WTC11 (cell line): ENCODE data around the gene RAPGEF1. TPM values are rescaled to one million over a fixed set of nuclear protein-coding genes. Genes with fewer than 3 reads are reported as not detected.
"Not testable (repeated sequence)": the region's sequence is repeated elsewhere in the genome, so short reads cannot be mapped to it uniquely, and the experiment has no call there.

Source experiments
- ATAC-seq: fragments of 200-7000 bp; cut with Tn5 transposase; 2 replicates; pipeline ENCODE4 v1.10.0; 2021; ENCODE audit warnings: mild to moderate bottlenecking, moderate library complexity
- CTCF ChIA-PET: fragments of 300-600 bp; sonication (Branson Sonifier 250); formaldehyde crosslinking; loops from one replicate; lab custom pipeline; 2021; ENCODE audit warnings: antibody characterized with exemption; lab: Charles Lee
- POLR2A ChIA-PET: fragments of 350-600 bp; sonication (Branson Sonifier 250); formaldehyde crosslinking; loops from one replicate; lab custom pipeline; 2021; ENCODE audit warnings: antibody characterized with exemption; lab: Charles Lee
- DNase-seq: peaks from one replicate; pipeline ENCODE4 v3.0.0; 2021; ENCODE audit warnings: low spot score
- H3K27ac Mint-ChIP-seq: 2 replicates; pipeline ENCODE4 v1.8.0; 2021; ENCODE audit warnings: mixed read lengths
- H3K27me3 Mint-ChIP-seq: 2 replicates; pipeline ENCODE4 v1.8.0; 2021; ENCODE audit warnings: low read depth, mild to moderate bottlenecking, moderate library complexity, mixed read lengths
- H3K36me3 Mint-ChIP-seq: 2 replicates; pipeline ENCODE4 v1.8.0; 2021; ENCODE audit warnings: mixed read lengths
- H3K4me1 Mint-ChIP-seq: 2 replicates; pipeline ENCODE4 v1.8.0; 2022; ENCODE audit warnings: mixed read lengths
- H3K4me3 Mint-ChIP-seq: 2 replicates; pipeline ENCODE4 v1.8.0; 2021; ENCODE audit warnings: mild to moderate bottlenecking, moderate library complexity, mixed read lengths
- H3K9me3 Mint-ChIP-seq: 2 replicates; pipeline ENCODE4 v1.8.0; 2021; ENCODE audit warnings: mixed read lengths
- CREB1 ChIP-seq: sonication (generic); formaldehyde crosslinking; IDR thresholded peaks from 2 replicates; pipeline ENCODE4 v1.8.0; 2023; ENCODE audit warnings: mild to moderate bottlenecking, missing genetic modification reagents
- E2F1 ChIP-seq: sonication (generic); formaldehyde crosslinking; IDR thresholded peaks from 2 replicates; pipeline ENCODE4 v1.8.0; 2022; ENCODE audit warnings: mild to moderate bottlenecking, missing genetic modification reagents
- HMGXB4 ChIP-seq: sonication (generic); formaldehyde crosslinking; IDR thresholded peaks from 2 replicates; pipeline ENCODE4 v1.8.1; 2023; ENCODE audit warnings: mild to moderate bottlenecking, moderate library complexity, missing genetic modification reagents
- JUN ChIP-seq: sonication (generic); formaldehyde crosslinking; IDR thresholded peaks from 2 replicates; pipeline ENCODE4 v1.8.0; 2023; ENCODE audit warnings: mild to moderate bottlenecking, missing genetic modification reagents
- KAT7 ChIP-seq: sonication (generic); formaldehyde crosslinking; IDR thresholded peaks from 2 replicates; pipeline ENCODE4 v1.8.1; 2023; ENCODE audit warnings: missing genetic modification reagents, mild to moderate bottlenecking, borderline replicate concordance
- MXD4 ChIP-seq: fragments of 250-450 bp; sonication (Bioruptor Pico); IDR thresholded peaks from 2 replicates; pipeline ENCODE4 v1.8.0; 2021; ENCODE audit warnings: mild to moderate bottlenecking, moderate library complexity, borderline replicate concordance
- NR2C2 ChIP-seq: sonication (generic); formaldehyde crosslinking; IDR thresholded peaks from 2 replicates; pipeline ENCODE4 v1.8.0; 2022; ENCODE audit warnings: mild to moderate bottlenecking, missing genetic modification reagents
- SMAD3 ChIP-seq: sonication (generic); formaldehyde crosslinking; IDR thresholded peaks from 2 replicates; pipeline ENCODE4 v1.8.0; 2022; ENCODE audit warnings: missing genetic modification reagents, mild to moderate bottlenecking, borderline replicate concordance
- STAT6 ChIP-seq: sonication (generic); formaldehyde crosslinking; conservative IDR thresholded peaks from 2 replicates; pipeline ENCODE4 v1.8.1; 2023; ENCODE audit warnings: mild to moderate bottlenecking, low read depth, missing genetic modification reagents, moderate library complexity
- ZNF121 ChIP-seq: sonication (generic); formaldehyde crosslinking; IDR thresholded peaks from 2 replicates; pipeline ENCODE4 v1.8.0; 2023; ENCODE audit warnings: missing genetic modification reagents
- ZNF219 ChIP-seq: sonication (generic); formaldehyde crosslinking; IDR thresholded peaks from 2 replicates; pipeline ENCODE4 v1.8.0; 2023; ENCODE audit warnings: missing genetic modification reagents, mild to moderate bottlenecking, borderline replicate concordance
- ZNF396 ChIP-seq: fragments of 250-450 bp; sonication (Bioruptor Pico); IDR thresholded peaks from 2 replicates; pipeline ENCODE4 v1.8.0; 2021; ENCODE audit warnings: mild to moderate bottlenecking, moderate library complexity, borderline replicate concordance
- ZNF416 ChIP-seq: fragments of 250-450 bp; sonication (Bioruptor Pico); IDR thresholded peaks from 2 replicates; pipeline ENCODE4 v1.9.0; 2021; ENCODE audit warnings: mild to moderate bottlenecking, inconsistent platforms
- total RNA-seq: library from RNA; stranded (reverse); gene quantifications from 3 replicates; pipeline ENCODE4 v1.2.3, GENCODE V29; 2021
- TF ChIP-seq, protein P1 (sequence below): sonication (generic); formaldehyde crosslinking; IDR thresholded peaks from 2 replicates; pipeline ENCODE4 v1.8.1; 2022; ENCODE audit warnings: mild to moderate bottlenecking, missing genetic modification reagents, moderate library complexity, borderline replicate concordance

The RAPGEF1 gene
- total RNA-seq, 1 experiment from 2014 or later, result 66.2 TPM

- CTCF ChIA-PET, result no interaction called here
- DNase-seq, result no peak
- TF ChIP-seq, protein P1, sequence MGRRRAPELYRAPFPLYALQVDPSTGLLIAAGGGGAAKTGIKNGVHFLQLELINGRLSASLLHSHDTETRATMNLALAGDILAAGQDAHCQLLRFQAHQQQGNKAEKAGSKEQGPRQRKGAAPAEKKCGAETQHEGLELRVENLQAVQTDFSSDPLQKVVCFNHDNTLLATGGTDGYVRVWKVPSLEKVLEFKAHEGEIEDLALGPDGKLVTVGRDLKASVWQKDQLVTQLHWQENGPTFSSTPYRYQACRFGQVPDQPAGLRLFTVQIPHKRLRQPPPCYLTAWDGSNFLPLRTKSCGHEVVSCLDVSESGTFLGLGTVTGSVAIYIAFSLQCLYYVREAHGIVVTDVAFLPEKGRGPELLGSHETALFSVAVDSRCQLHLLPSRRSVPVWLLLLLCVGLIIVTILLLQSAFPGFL (CRISPR knock-in tag), result no peak
- TF ChIP-seq ZNF416 (CRISPR knock-in tag), result no peak
- no peak for TF ChIP-seq MXD4 (CRISPR knock-in tag)
- TF ChIP-seq SMAD3 (CRISPR knock-in tag), result no peak
- no peak for TF ChIP-seq CREB1
- TF ChIP-seq STAT6, result no peak
- TF ChIP-seq ZNF396 (CRISPR knock-in tag), result no peak
- Mint-ChIP-seq H3K4me3 (no peak overlapping the region), H3K27ac (0 out of 2 replicates have a peak overlapping the region, but pooled peaks have one; percentile 15), H3K27me3 (no peaks in the 10 kb centered on the region), H3K9me3 (no peaks in the 10 kb centered on the region), H3K4me1 (peaks cover 62% of the 10 kb centered on the region), H3K36me3 (no peaks in the 10 kb centered on the region)
- ATAC-seq, result no peak
- POLR2A ChIA-PET, result no interaction called here
Observed at GRCh38 chr9:131656356-131657036, 83.4 kb downstream of the RAPGEF1 start.

DNA sequence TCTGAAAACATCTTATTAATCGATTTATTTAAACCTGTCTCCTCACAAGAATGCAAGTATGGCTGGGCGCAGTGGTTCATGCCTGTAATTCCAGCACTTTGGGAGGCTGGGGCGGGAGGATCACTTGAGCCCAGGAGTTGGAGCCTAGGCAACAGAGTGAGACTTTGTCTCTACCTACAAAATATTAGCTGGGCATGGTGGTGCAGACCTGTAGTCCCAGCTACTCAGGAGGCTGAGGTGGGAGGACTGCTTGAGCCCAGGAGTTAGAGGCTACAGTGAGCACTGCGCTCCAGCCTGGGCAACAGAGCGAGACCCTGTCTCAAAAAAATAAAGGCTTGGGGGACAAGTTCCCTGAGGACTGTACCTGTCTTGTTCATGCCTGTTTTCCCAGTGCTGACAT is 85.5 kb downstream of the RAPGEF1 start:
- H3K27ac Mint-ChIP-seq, DNase-seq, H3K27me3 Mint-ChIP-seq, H3K36me3 Mint-ChIP-seq, CTCF ChIA-PET, H3K9me3 Mint-ChIP-seq, ATAC-seq, H3K4me3 Mint-ChIP-seq, POLR2A ChIA-PET: not testable (repeated sequence)
- H3K4me1 Mint-ChIP-seq, result peaks cover 43% of the 10 kb centered on the region
- TF ChIP-seq ZNF121, result peak; percentile 85

DNA sequence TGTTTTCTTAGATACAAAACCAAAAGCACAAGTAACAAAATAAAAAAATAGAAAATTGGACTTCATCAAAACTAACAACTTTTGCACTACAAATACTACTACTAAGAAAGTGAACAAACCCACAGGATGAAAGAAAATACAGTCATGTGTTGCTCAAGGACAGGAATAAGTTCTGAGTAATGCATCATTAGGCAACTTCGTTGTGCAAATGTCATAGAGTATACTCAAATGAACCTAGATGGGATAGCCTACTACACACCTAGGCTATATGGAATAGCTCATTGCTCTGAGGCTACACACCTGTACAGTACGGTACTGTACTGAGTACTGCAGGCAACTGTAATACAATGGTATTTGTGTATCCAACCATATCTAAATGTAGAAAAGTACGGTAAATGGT is 88.3 kb downstream of the RAPGEF1 start:
- no peaks in the 10 kb centered on the region for H3K27me3 Mint-ChIP-seq
- H3K9me3 Mint-ChIP-seq, result no peaks in the 10 kb centered on the region
- H3K4me1 Mint-ChIP-seq, result peaks cover 22% of the 10 kb centered on the region
- H3K36me3 Mint-ChIP-seq, result peaks cover 6% of the 10 kb centered on the region; the same call in 1 of the 2 replicates
- TF ChIP-seq NR2C2 (CRISPR knock-in tag) (no peak), JUN (no peak), HMGXB4 (no peak), KAT7 (CRISPR knock-in tag) (no peak), MXD4 (CRISPR knock-in tag) (no peak), ZNF219 (CRISPR knock-in tag) (no peak), ZNF416 (CRISPR knock-in tag) (no peak), E2F1 (no peak)
- POLR2A ChIA-PET, result no interaction called here
- CTCF ChIA-PET, result no interaction called here
- no peak overlapping the region for H3K27ac Mint-ChIP-seq
- ATAC-seq (no peak), DNase-seq (no peak)
- no peak overlapping the region for H3K4me3 Mint-ChIP-seq
